CD4-positive, CD25-positive, alpha-beta regulatory T cell (primary cell): ENCODE measurements around the gene TSPAN9. TPM values are rescaled to one million over a fixed set of nuclear protein-coding genes. Genes with fewer than 3 reads are reported as not detected.

Experiments
- ATAC-seq, 2 donors: fragments of 150-1000 bp; cut with Tn5 transposase; one replicate each; pipeline ENCODE4 v1.10.0; 2021; ENCODE audit warnings: low read depth in 2 of 2, moderate number of reproducible peaks in 2 of 2, moderate library complexity in 1 of 2
- DNase-seq, 3 donors: peaks; one replicate each; pipeline versions ENCODE4 v3.0.0 to v3.0.0-alpha.2; 2012 to 2022; ENCODE audit warnings: mixed read lengths in 1 of 3
- H3K27ac ChIP-seq: one replicate; pipeline ENCODE4 v1.7.0; 2013; ENCODE audit warnings: mild to moderate bottlenecking, low read length; ENCODE audit not compliant: insufficient read depth, poor library complexity, severe bottlenecking
- H3K27me3 ChIP-seq: one replicate; pipeline ENCODE4 v1.7.0; 2013; ENCODE audit warnings: low read length; ENCODE audit not compliant: control insufficient read depth, insufficient read depth
- H3K36me3 ChIP-seq: one replicate; pipeline ENCODE4 v1.7.0; 2013; ENCODE audit warnings: mild to moderate bottlenecking, low read length, moderate library complexity; ENCODE audit not compliant: control insufficient read depth, insufficient read depth
- H3K4me1 ChIP-seq: 2 replicates; pipeline ENCODE4 v1.7.0; 2013; ENCODE audit warnings: mild to moderate bottlenecking, low read length; ENCODE audit not compliant: insufficient read depth, control insufficient read depth, poor library complexity, severe bottlenecking
- H3K4me3 ChIP-seq: one replicate; pipeline ENCODE4 v1.7.0; 2013; ENCODE audit warnings: low read depth, mild to moderate bottlenecking, low read length, moderate library complexity
- H3K9me3 ChIP-seq, 2 experiments: 1 replicate in 1 of 2; 2 replicates in 1 of 2; pipeline ENCODE4 v1.7.0; 2013; ENCODE audit warnings: low read length in 2 of 2, mild to moderate bottlenecking in 1 of 2, moderate library complexity in 1 of 2; ENCODE audit not compliant: control insufficient read depth in 2 of 2
- H3K27ac Mint-ChIP-seq, 3 donors: one replicate each; pipeline ENCODE4 v1.8.0; 2020 to 2022; ENCODE audit warnings: mild to moderate bottlenecking in 3 of 3, mixed read lengths in 3 of 3, moderate library complexity in 2 of 3
- H3K27me3 Mint-ChIP-seq: one replicate; pipeline ENCODE4 v1.8.0; 2022; ENCODE audit warnings: mild to moderate bottlenecking, mixed read lengths
- H3K36me3 Mint-ChIP-seq: one replicate; pipeline ENCODE4 v1.8.0; 2020; ENCODE audit warnings: mixed read lengths
- H3K4me1 Mint-ChIP-seq, 4 donors: one replicate each; pipeline ENCODE4 v1.8.0; 2020 to 2022; ENCODE audit warnings: mixed read lengths in 4 of 4, mild to moderate bottlenecking in 1 of 4
- H3K4me3 Mint-ChIP-seq, 4 donors: one replicate each; pipeline ENCODE4 v1.8.0; 2020 to 2022; ENCODE audit warnings: mild to moderate bottlenecking in 4 of 4, mixed read lengths in 4 of 4, moderate library complexity in 3 of 4
- H3K9me3 Mint-ChIP-seq, 7 donors: one replicate each; pipeline ENCODE4 v1.8.0; 2020 to 2022; ENCODE audit warnings: mixed read lengths in 7 of 7, mild to moderate bottlenecking in 3 of 7, moderate library complexity in 2 of 7
- polyA plus RNA-seq, 4 donors: library from polyadenylated mRNA; unstranded; fragments of 300-500 nt; fragmentation: Illumina TruSeq; gene quantifications; one replicate each; pipeline ENCODE4 v1.2.3, GENCODE V29; 2021
- total RNA-seq: library from RNA; stranded (reverse); gene quantifications from one replicate; pipeline ENCODE4 v1.2.3, GENCODE V29; 2022

The TSPAN9 gene
- total and polyA plus RNA-seq, 5 donors from 2014 or later = 0.09 to 1.2 (median 0.30) TPM; not detected in 1

- H3K27ac Mint-ChIP-seq = no peak overlapping the region
- H3K4me3 Mint-ChIP-seq = no peak overlapping the region
- H3K9me3 ChIP-seq = no peaks in the 10 kb centered on the region
- peaks cover 4% of the 10 kb centered on the region for H3K27me3 Mint-ChIP-seq
- H3K4me1 Mint-ChIP-seq = no peaks in the 10 kb centered on the region
- H3K4me1 ChIP-seq = no peaks in the 10 kb centered on the region
- peaks cover 0 to 1% (median 0%) of the 10 kb centered on the region in 7 donors for H3K9me3 Mint-ChIP-seq
- no peaks in the 10 kb centered on the region for H3K36me3 Mint-ChIP-seq
- DNase-seq (no peak), ATAC-seq (no peak)
- H3K27me3 ChIP-seq = no peaks in the 10 kb centered on the region
- no peak overlapping the region for H3K27ac ChIP-seq
- no peaks in the 10 kb centered on the region for H3K36me3 ChIP-seq
- no peak overlapping the region for H3K4me3 ChIP-seq
Measured at GRCh38 chr12:3320881-3321509, 243.8 kb downstream of the TSPAN9 start.

- Histone ChIP-seq H3K27ac (no peak overlapping the region), H3K9me3 (no peaks in the 10 kb centered on the region), H3K36me3 (no peaks in the 10 kb centered on the region), H3K27me3 (no peaks in the 10 kb centered on the region), H3K4me1 (no peaks in the 10 kb centered on the region), H3K4me3 (no peak overlapping the region)
- H3K4me3 Mint-ChIP-seq = no peak overlapping the region
- ATAC-seq (no peak), DNase-seq (no peak)
- peaks cover 0 to 1% (median 0%) of the 10 kb centered on the region in 7 donors for H3K9me3 Mint-ChIP-seq
- peaks cover 4% of the 10 kb centered on the region for H3K27me3 Mint-ChIP-seq
- no peaks in the 10 kb centered on the region for H3K36me3 Mint-ChIP-seq
- H3K4me1 Mint-ChIP-seq = no peaks in the 10 kb centered on the region
- no peak overlapping the region for H3K27ac Mint-ChIP-seq
Measured at GRCh38 chr12:3321881-3322280, 244.7 kb downstream of the TSPAN9 start.

GRCh38 chr12:3323002-3323685 lies 246.0 kb downstream of the TSPAN9 start:
- Mint-ChIP-seq H3K4me3 (no peak overlapping the region), H3K4me1 (no peaks in the 10 kb centered on the region), H3K9me3 (peaks cover 0 to 2% (median 0%) of the 10 kb centered on the region in 7 donors), H3K27me3 (peaks cover 4% of the 10 kb centered on the region), H3K27ac (no peak overlapping the region), H3K36me3 (no peaks in the 10 kb centered on the region)
- no peak overlapping the region for H3K27ac ChIP-seq
- H3K27me3 ChIP-seq = no peaks in the 10 kb centered on the region
- no peaks in the 10 kb centered on the region for H3K4me1 ChIP-seq
- H3K36me3 ChIP-seq = no peaks in the 10 kb centered on the region
- H3K4me3 ChIP-seq = no peak overlapping the region
- ATAC-seq = no peak
- DNase-seq = no peak
- H3K9me3 ChIP-seq = no peaks in the 10 kb centered on the region

GRCh38 chr12:3325736-3326135 lies 248.6 kb downstream of the TSPAN9 start:
- Mint-ChIP-seq H3K36me3 (no peaks in the 10 kb centered on the region), H3K4me1 (no peaks in the 10 kb centered on the region), H3K4me3 (no peak overlapping the region), H3K27me3 (peaks cover 4% of the 10 kb centered on the region), H3K9me3 (peaks cover 0 to 2% (median 0%) of the 10 kb centered on the region in 7 donors), H3K27ac (no peak overlapping the region)
- Histone ChIP-seq H3K4me1 (no peaks in the 10 kb centered on the region), H3K27ac (no peak overlapping the region), H3K9me3 (no peaks in the 10 kb centered on the region), H3K4me3 (no peak overlapping the region), H3K36me3 (no peaks in the 10 kb centered on the region), H3K27me3 (no peaks in the 10 kb centered on the region)
- DNase-seq (no peak), ATAC-seq (no peak)

GRCh38 chr12:3326156-3326849 lies 249.1 kb downstream of the TSPAN9 start:
- Histone ChIP-seq H3K27me3 (no peaks in the 10 kb centered on the region), H3K4me3 (no peak overlapping the region), H3K27ac (no peak overlapping the region), H3K36me3 (no peaks in the 10 kb centered on the region), H3K4me1 (no peaks in the 10 kb centered on the region), H3K9me3 (no peaks in the 10 kb centered on the region)
- Mint-ChIP-seq H3K4me1 (no peaks in the 10 kb centered on the region), H3K27ac (no peak overlapping the region), H3K9me3 (peaks cover 0 to 2% (median 0%) of the 10 kb centered on the region in 7 donors), H3K36me3 (no peaks in the 10 kb centered on the region), H3K27me3 (peaks cover 4% of the 10 kb centered on the region), H3K4me3 (no peak overlapping the region)
- no peak for DNase-seq
- no peak for ATAC-seq

- no peaks in the 10 kb centered on the region for H3K4me1 Mint-ChIP-seq
- peaks cover 0 to 2% (median 0%) of the 10 kb centered on the region in 7 donors for H3K9me3 Mint-ChIP-seq
- H3K36me3 Mint-ChIP-seq = no peaks in the 10 kb centered on the region
- H3K27me3 ChIP-seq = no peaks in the 10 kb centered on the region
- peak overlapping the region in 1 of 3 donors; percentile 35 for H3K27ac Mint-ChIP-seq
- peaks cover 4% of the 10 kb centered on the region for H3K27me3 Mint-ChIP-seq
- ATAC-seq = no peak
- DNase-seq = no peak
- no peaks in the 10 kb centered on the region for H3K36me3 ChIP-seq
- no peaks in the 10 kb centered on the region for H3K4me1 ChIP-seq
- H3K4me3 ChIP-seq = no peak overlapping the region
- H3K4me3 Mint-ChIP-seq = no peak overlapping the region
- H3K27ac ChIP-seq = no peak overlapping the region
- no peaks in the 10 kb centered on the region for H3K9me3 ChIP-seq
Measured at GRCh38 chr12:3326850-3327780, 249.9 kb downstream of the TSPAN9 start.

GRCh38 chr12:3328081-3328480 lies 250.9 kb downstream of the TSPAN9 start:
- Histone ChIP-seq H3K36me3 (no peaks in the 10 kb centered on the region), H3K9me3 (no peaks in the 10 kb centered on the region), H3K4me1 (no peaks in the 10 kb centered on the region), H3K27ac (no peak overlapping the region), H3K4me3 (no peak overlapping the region), H3K27me3 (no peaks in the 10 kb centered on the region)
- Mint-ChIP-seq H3K36me3 (no peaks in the 10 kb centered on the region), H3K27me3 (peaks cover 4% of the 10 kb centered on the region), H3K4me1 (no peaks in the 10 kb centered on the region), H3K27ac (no peak overlapping the region), H3K4me3 (no peak overlapping the region), H3K9me3 (peaks cover 0 to 2% (median 0%) of the 10 kb centered on the region in 7 donors)
- DNase-seq = no peak
- no peak for ATAC-seq
